Islet of Langerhans (tissue), 1 donor: ENCODE data around the gene SESTD1.
"Not testable (repeated sequence)": the region's sequence is repeated elsewhere in the genome, so short reads cannot be mapped to it uniquely, and the experiment has no call there.

Experiments used
- FAIRE-seq: peaks from one replicate; lab custom pipeline; 2011; peaks lifted over from hg19 to GRCh38; lab: Jason Lieb, UNC

The SESTD1 gene

GRCh38 chr2:179265082-179265510 is 464 bp upstream of the SESTD1 start:
- FAIRE-seq, result peak; percentile 43

- no peak for FAIRE-seq
Observed at GRCh38 chr2:179263446-179264367, 925 bp downstream of the SESTD1 start.

- peak; percentile 94 for FAIRE-seq
Observed at GRCh38 chr2:179263015-179263414, 1.6 kb downstream of the SESTD1 start.

DNA sequence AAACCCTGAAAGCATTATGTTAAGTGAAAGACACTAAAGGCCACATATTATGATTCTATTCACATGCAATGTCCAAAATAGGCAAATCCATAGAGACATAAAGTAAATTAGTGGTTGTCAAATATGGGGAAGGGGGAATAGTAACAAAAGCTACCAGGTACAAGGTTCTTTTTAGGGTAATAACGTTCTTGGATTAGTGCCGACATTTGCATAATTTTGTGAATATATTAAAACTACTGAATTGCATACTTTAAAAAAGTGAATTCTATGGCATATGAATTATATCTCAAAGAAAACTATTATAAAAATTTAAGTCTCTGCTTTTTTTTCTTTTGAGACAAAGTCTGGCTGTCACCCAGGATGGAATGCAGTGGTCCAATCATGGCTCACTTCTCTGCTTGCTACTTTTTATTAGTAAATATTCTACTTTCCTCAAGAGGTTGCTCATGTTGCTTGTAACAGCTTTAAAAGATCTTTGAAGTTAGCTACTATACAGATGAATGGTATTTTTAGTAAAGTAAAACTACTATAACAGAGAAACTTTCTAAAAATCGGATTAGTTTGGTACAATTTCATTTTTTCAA is 2.5 kb downstream of the SESTD1 start:
- peak; percentile 69 for FAIRE-seq

DNA sequence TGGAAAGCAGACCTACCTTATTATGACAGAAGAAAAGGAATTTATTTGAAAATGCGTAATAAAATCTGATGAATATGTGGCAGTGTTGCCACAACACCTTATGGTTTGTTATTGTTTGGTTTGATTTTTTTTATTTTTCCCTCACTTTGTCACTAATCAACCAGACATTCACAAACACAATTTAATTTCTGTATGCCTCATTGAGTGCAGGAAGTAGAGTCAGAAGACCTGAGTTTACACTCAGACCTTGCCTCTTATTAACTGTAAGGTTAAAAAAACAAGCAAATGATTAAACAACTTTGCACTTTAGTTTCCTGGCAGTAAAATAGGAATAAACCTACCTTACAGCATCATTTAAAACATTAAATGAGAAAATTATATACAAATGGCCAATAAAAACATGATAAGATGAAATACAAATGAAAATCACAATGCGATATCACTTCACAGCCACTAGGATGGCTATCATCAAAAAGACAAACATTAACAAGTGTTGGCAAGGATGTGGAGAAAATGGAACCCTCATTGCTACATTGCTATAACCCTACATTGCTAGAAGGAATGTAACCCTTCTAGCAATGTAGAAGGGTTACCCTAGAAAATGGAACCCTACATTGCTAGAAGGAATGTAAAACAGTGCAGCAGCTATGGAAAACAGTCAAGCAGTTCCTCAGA is 3.3 kb downstream of the SESTD1 start:
- FAIRE-seq, result peak; percentile 83

DNA sequence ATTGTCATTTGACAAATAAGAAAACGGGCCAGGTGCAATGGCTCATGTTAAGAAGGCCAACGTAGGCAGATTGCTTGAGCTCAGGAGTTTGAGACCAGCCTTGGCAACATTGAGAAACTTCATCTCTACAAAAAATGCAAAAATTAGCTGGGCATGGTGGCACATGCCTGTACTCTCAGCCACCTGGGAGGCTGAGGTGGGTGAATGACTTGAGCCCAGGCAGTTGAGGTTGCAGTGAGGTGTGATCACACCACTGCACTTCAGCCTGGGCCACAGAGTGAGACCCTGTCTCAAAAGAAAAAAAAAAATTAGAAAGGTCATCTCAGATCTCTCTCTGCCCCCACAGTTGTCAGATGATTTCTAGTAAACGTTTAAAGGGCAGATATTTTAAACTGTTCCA is 4.4 kb downstream of the SESTD1 start:
- no peak for FAIRE-seq

DNA sequence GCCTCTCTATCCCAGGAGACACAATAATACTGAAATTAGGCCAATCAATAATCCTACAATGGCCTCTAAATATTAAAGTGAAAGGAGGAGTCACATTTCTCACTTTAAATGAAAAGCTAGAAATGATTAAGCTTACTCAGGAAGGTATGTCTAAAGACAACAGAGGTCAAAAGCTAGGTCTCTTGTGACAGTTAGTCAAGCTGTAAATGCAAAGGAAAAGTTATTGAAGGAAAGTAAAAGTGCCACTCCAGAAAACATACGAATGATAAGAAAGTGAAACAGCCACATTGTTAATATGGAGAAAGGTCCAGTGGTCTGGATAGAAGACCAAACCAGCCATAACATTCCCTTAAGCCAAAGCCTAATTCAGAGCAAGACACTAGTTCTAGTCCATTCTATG is 9.5 kb downstream of the SESTD1 start:
- FAIRE-seq, result no peak

DNA sequence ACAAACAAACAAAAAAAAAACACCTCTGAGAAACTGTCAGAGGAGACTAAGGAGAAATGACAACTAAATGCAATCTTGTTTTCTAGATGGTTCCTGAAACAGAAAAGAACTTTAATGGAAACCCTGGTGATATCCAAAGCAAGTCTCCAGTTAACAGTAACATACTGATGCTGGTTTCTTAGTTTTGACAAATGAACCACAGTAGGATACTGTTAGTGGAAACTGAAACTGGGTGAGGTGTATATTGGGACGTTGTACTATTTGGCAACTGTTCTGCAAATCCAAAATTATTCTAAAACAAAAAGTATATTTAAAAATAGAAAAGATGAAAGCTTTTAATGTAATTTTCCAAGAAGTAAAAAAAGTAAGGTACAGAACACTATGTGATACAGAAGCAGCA is 11.4 kb downstream of the SESTD1 start:
- no peak for FAIRE-seq

GRCh38 chr2:179252423-179252822 is 12.2 kb downstream of the SESTD1 start:
- FAIRE-seq, result no peak

GRCh38 chr2:179251870-179252269 is 12.8 kb downstream of the SESTD1 start:
- FAIRE-seq, result peak; percentile 27

- FAIRE-seq, result no peak
Observed at GRCh38 chr2:179250848-179251504, 13.7 kb downstream of the SESTD1 start.

DNA sequence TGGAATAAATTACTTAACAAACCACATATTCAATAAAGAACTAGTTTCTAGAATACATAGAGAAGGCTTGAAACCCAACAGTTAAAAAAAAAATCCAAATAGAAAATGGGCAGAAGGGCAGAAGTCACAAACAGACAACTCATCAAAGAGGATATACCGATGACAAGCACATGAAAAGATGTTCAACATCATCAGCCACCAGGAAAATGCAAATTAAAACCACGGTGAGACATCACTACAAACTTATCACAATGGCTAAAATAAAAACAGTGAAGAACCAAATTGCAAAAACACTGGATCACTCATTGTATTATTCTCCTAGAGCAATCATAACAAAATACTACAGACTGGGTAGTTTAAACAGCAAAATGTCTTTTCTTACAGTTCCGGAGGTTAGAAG is 14.5 kb downstream of the SESTD1 start:
- FAIRE-seq, result no peak

DNA sequence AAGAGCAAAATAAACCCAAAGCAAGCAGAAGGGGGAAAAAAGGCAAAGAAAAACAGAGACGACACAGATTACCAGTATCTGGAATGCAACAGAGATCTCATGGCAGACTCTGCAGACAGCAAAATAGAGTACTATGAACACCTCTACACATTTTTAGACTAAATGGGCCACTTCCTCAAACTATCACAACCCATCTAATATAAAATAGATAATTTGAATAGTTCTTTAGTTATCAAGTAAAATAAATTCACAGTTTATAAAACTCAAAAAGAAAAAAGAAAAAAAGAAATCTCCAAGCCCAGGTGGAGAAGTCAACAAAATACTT is 16.6 kb downstream of the SESTD1 start:
- no peak for FAIRE-seq

DNA sequence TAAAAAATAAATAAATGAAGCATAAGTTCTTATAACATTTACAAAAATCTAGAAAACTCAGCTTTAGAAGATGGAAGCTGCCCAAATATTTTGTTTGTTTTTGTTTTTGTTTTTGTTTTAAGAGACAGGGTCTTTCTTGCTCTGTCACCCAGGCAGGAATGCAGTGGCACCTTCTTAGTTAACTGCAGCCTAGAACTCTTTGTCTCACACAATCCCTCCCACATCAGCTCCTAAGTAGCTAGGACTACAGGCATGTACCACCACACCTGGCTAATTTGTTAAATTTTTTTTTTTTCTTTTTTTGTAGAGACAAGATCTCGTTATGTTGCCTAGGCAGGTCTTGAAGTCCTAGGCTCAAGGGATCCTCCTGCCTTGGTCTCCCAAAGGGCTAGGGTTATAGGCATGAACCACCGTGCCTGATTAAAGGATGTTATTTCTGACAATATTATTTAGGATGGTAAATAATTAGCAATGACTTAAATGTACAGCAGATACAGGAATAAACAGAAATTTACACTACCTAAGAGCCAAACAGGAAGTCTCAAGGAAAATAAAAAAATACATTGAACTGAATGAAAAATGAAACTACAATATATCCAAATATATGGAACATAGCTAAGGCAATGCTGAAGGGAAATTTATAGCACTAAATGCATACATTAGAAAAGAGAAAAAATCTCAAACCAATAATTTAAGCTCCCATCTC is 17.2 kb downstream of the SESTD1 start:
- no peak for FAIRE-seq

GRCh38 chr2:179245843-179246242 is 18.8 kb downstream of the SESTD1 start:
- not testable (repeated sequence) for FAIRE-seq

GRCh38 chr2:179243046-179243445 is 21.6 kb downstream of the SESTD1 start:
- no peak for FAIRE-seq

DNA sequence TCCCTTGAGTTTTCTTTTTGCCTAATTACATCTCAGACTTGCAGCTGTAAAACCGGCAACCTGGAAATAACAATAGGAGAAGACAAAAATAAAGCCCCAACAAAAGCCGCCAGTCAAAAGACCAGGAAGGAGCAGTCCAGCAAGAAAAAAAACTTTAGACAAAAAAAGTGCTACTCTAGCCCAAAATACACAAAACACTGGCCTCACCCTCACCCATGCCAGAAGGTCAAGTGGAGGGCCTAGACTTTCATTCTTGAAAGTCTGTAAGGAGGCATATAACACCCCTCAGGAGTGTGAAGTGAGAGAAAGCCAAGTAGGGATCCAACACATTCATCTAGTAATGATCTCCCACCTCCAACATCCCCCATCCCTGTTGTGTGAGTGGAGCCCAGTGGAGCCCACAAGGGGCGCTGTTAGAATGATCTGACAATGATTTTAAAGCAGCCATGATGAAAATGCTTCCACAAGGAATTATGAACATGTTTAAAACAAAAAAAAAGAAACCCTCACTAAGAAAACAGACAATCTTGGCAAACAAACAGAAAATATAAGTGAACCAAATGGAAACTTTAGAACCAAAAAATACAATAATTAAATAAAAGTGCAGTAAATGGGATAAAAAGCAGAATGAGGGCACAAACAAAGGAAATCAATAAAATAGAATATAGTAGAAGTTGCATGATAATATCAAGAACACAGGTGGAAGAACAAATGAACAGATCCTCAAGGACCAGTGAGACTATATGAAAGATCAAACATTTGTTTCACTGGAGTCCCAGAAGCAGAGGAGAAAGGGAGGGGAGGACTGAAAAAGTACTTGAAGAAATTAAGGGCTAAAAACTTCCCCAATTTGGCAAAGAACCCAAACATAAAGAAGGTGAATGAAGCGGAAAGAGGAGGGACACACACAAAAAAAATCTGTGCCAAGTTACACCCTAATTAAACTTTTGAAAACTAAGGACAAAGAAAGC is 23.9 kb downstream of the SESTD1 start:
- peak; percentile 64 for FAIRE-seq

GRCh38 chr2:179239838-179240237 is 24.8 kb downstream of the SESTD1 start:
- no peak for FAIRE-seq

- FAIRE-seq, result peak; percentile 98
Observed at GRCh38 chr2:179239195-179239594, 25.4 kb downstream of the SESTD1 start.

GRCh38 chr2:179238027-179238426 is 26.6 kb downstream of the SESTD1 start:
- no peak for FAIRE-seq
